PC-3 (cell line): ENCODE measurements around the gene HLA-A. TPM values are rescaled to one million over a fixed set of nuclear protein-coding genes. Genes with fewer than 3 reads are reported as not detected.

ENCODE experiments used
- ATAC-seq: fragments of 200-7000 bp; cut with Tn5 transposase; 2 replicates; pipeline ENCODE4 v1.9.1; 2020; ENCODE audit warnings: mild to moderate bottlenecking, moderate library complexity
- BruUV-seq: library from RNA; stranded (reverse); fragments of 400-500 nt; replicated peaks from 2 replicates; lab custom pipeline; 2021; lab: Mats Ljungman, UMichigan
- CTCF ChIA-PET: fragments of 300-600 bp; sonication (Branson Sonifier 250); formaldehyde crosslinking; loops from one replicate; lab custom pipeline; 2022; ENCODE audit warnings: antibody characterized with exemption; lab: Charles Lee
- POLR2A ChIA-PET: fragments of 300-600 bp; sonication (Branson Sonifier 250); formaldehyde crosslinking; loops from one replicate; lab custom pipeline; 2022; ENCODE audit warnings: antibody characterized with exemption; ENCODE audit not compliant: unreplicated experiment; lab: Charles Lee
- DNase-seq: peaks from one replicate; pipeline ENCODE4 v3.0.0-alpha.2; 2015
- H2AFZ ChIP-seq: fragments of 300-600 bp; sonication (generic); 2 replicates; pipeline ENCODE4 v1.6.0; 2016; ENCODE audit warnings: antibody characterized with exemption, low read length
- H3F3A ChIP-seq: fragments of 300-600 bp; sonication (generic); one replicate; pipeline ENCODE4 v1.6.0; 2017; ENCODE audit warnings: antibody characterized with exemption, low read length, control low read depth, mild to moderate bottlenecking; ENCODE audit not compliant: unreplicated experiment
- H3K27ac ChIP-seq: fragments of 300-600 bp; sonication (generic); 2 replicates; pipeline ENCODE4 v1.5.1; 2016; ENCODE audit warnings: mild to moderate bottlenecking, low read length
- H3K27me3 ChIP-seq: fragments of 300-600 bp; sonication (generic); 2 replicates; pipeline ENCODE4 v1.6.1; 2016; ENCODE audit warnings: low read length, mixed read lengths
- H3K36me3 ChIP-seq: fragments of 300-600 bp; sonication (generic); 2 replicates; pipeline ENCODE4 v1.6.1; 2016; ENCODE audit warnings: low read depth, mixed run types, low read length, mixed read lengths
- H3K4me1 ChIP-seq: fragments of 300-600 bp; sonication (generic); 2 replicates; pipeline ENCODE4 v1.5.1; 2016; ENCODE audit warnings: low read length; ENCODE audit not compliant: insufficient read depth
- H3K4me2 ChIP-seq: fragments of 300-600 bp; sonication (generic); 2 replicates; pipeline ENCODE4 v1.6.0; 2016; ENCODE audit warnings: low read length
- H3K4me3 ChIP-seq: fragments of 300-600 bp; sonication (generic); 2 replicates; pipeline ENCODE4 v1.5.1; 2016; ENCODE audit warnings: mild to moderate bottlenecking, low read length, mixed read lengths
- H3K79me2 ChIP-seq: fragments of 300-600 bp; sonication (generic); 2 replicates; pipeline ENCODE4 v1.6.1; 2017; ENCODE audit warnings: low read length, mixed read lengths
- H3K9ac ChIP-seq: fragments of 300-600 bp; sonication (generic); 2 replicates; pipeline ENCODE4 v1.6.0; 2016; ENCODE audit warnings: mild to moderate bottlenecking, low read length
- H3K9me2 ChIP-seq: fragments of 300-600 bp; sonication (generic); replicated peaks from 2 replicates; pipeline ENCODE4 v1.6.1; 2016; ENCODE audit warnings: mixed run types, low read length, mixed read lengths
- H3K9me3 ChIP-seq: fragments of 300-600 bp; sonication (generic); 2 replicates; pipeline ENCODE4 v1.6.1; 2016; ENCODE audit warnings: low read length, mixed read lengths
- H4K20me1 ChIP-seq: fragments of 300-600 bp; sonication (generic); 2 replicates; pipeline ENCODE4 v1.6.1; 2016; ENCODE audit warnings: low read length, mixed read lengths
- CTCF ChIP-seq: fragments of 300-600 bp; sonication (generic); conservative IDR thresholded peaks from 2 replicates; pipeline ENCODE4 v1.5.1; 2017; ENCODE audit warnings: antibody characterized with exemption, low read depth, mild to moderate bottlenecking, low read length
- EZH2 ChIP-seq: fragments of 300-600 bp; sonication (generic); IDR thresholded peaks from one replicate; pipeline ENCODE4 v1.6.1; 2017; ENCODE audit warnings: antibody characterized with exemption, mild to moderate bottlenecking, low read length; ENCODE audit not compliant: unreplicated experiment
- EZH2phosphoT487 ChIP-seq: fragments of 300-600 bp; sonication (generic); IDR thresholded peaks from 2 replicates; pipeline ENCODE4 v1.6.1; 2018; ENCODE audit warnings: mild to moderate bottlenecking, antibody characterized with exemption, low read length, borderline replicate concordance
- intact Hi-C: fragments of 100-400 bp; cut with micrococcal nuclease; formaldehyde crosslinking; loops from 2 replicates; pipeline ENCODE4 v1.9.0; 2023
- total RNA-seq: library from RNA; depleted of rRNA; stranded (reverse); fragments of >200 nt; gene quantifications from 2 replicates; pipeline ENCODE4 v1.2.3, GENCODE V29; 2014

The HLA-A gene
- total RNA-seq, 1 experiment from 2014 or later, result 426 TPM

- Histone ChIP-seq H3K4me3 (no peak overlapping the region), H4K20me1 (no peaks in the 10 kb centered on the region), H3K9ac (no peak overlapping the region), H3K9me3 (no peaks in the 10 kb centered on the region), H3F3A (no peaks in the 10 kb centered on the region), H3K9me2 (no peaks in the 10 kb centered on the region), H3K79me2 (no peaks in the 10 kb centered on the region), H3K36me3 (no peaks in the 10 kb centered on the region), H3K4me2 (no peak overlapping the region), H2AFZ (no peak overlapping the region), H3K27ac (no peak overlapping the region), H3K27me3 (no peaks in the 10 kb centered on the region), H3K4me1 (peaks cover 16% of the 10 kb centered on the region)
- intact Hi-C loops, result no loop called here
- POLR2A ChIA-PET, result no interaction called here
- DNase-seq (no peak), ATAC-seq (no peak)
- TF ChIP-seq EZH2 (no peak), CTCF (no peak), EZH2phosphoT487 (no peak)
- CTCF ChIA-PET, result no interaction called here
- BruUV-seq, result no TSS peak
These were observed 38.2 kb downstream of the HLA-A start for GRCh38 chr6:29980511-29980910.

GRCh38 chr6:29981211-29981812 lies 39.0 kb downstream of the HLA-A start:
- intact Hi-C loops, result no loop called here
- POLR2A ChIA-PET, result no interaction called here
- Histone ChIP-seq H3K9me2 (no peaks in the 10 kb centered on the region), H3K9me3 (no peaks in the 10 kb centered on the region), H3K36me3 (no peaks in the 10 kb centered on the region), H3K4me3 (no peak overlapping the region), H3K9ac (no peak overlapping the region), H3K79me2 (no peaks in the 10 kb centered on the region), H2AFZ (no peak overlapping the region), H4K20me1 (no peaks in the 10 kb centered on the region), H3K27me3 (no peaks in the 10 kb centered on the region), H3K4me1 (peaks cover 9% of the 10 kb centered on the region), H3F3A (no peaks in the 10 kb centered on the region), H3K4me2 (no peak overlapping the region), H3K27ac (no peak overlapping the region)
- BruUV-seq, result no TSS peak
- ATAC-seq (no peak), DNase-seq (no peak)
- CTCF ChIA-PET, result no interaction called here
- no peak for TF ChIP-seq EZH2
- no peak for TF ChIP-seq CTCF
- no peak for TF ChIP-seq EZH2phosphoT487

DNA sequence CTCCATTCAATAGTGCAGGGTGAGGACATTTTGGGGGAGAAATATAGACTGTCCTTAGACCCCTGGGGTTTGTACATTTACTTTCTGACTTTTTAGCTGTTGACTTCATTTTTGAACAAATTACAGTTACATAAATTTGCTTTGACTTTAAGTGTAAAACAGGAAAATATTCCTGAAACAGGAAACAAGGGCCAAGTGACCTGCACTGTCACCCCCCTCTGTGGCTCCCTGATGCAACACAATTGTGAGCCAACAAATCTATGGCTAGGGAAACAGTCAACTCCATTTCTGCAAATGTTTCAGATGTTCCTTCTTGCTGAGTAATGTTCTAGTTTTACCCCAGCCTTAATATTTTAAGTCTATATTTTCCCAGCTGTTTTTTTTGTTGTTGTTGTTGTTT lies 39.8 kb downstream of the HLA-A start:
- Histone ChIP-seq H3K4me1 (peaks cover 8% of the 10 kb centered on the region), H3K4me2 (no peak overlapping the region), H3K36me3 (no peaks in the 10 kb centered on the region), H3K4me3 (no peak overlapping the region), H3K9me3 (no peaks in the 10 kb centered on the region), H2AFZ (no peak overlapping the region), H3F3A (no peaks in the 10 kb centered on the region), H3K27ac (no peak overlapping the region), H3K9ac (no peak overlapping the region), H3K9me2 (no peaks in the 10 kb centered on the region), H3K27me3 (no peaks in the 10 kb centered on the region), H3K79me2 (no peaks in the 10 kb centered on the region), H4K20me1 (no peaks in the 10 kb centered on the region)
- ATAC-seq (no peak), DNase-seq (no peak)
- TF ChIP-seq EZH2phosphoT487 (no peak), EZH2 (no peak), CTCF (no peak)
- intact Hi-C loops, result no loop called here
- ChIA-PET POLR2A (no interaction called here), CTCF (no interaction called here)
- BruUV-seq, result no TSS peak
